Liver (tissue), 9 donors: ENCODE measurements around the gene NBEAL2. TPM values are rescaled to one million over a fixed set of nuclear protein-coding genes. Genes with fewer than 3 reads are reported as not detected.

Experiments
- DNase-seq: peaks from one replicate; pipeline ENCODE4 v3.0.0-alpha.2; 2017; ENCODE audit warnings: low spot score
- H3K27ac ChIP-seq, 2 donors: one replicate each; pipeline ENCODE4 v1.7.0; 2013; ENCODE audit warnings: inconsistent platforms in 2 of 2, low read length in 2 of 2, control low read depth in 1 of 2, low read depth in 1 of 2, mild to moderate bottlenecking in 1 of 2
- H3K27me3 ChIP-seq, 4 donors: one replicate each; pipeline versions ENCODE4 v1.6.1 to v1.7.0; 2013; ENCODE audit warnings: low read length in 3 of 4, inconsistent platforms in 1 of 4, mild to moderate bottlenecking in 1 of 4, moderate library complexity in 1 of 4; ENCODE audit not compliant: control insufficient read depth in 4 of 4, insufficient read depth in 4 of 4
- H3K36me3 ChIP-seq, 4 donors: one replicate each; pipeline versions ENCODE4 v1.6.1 to v1.7.0; 2013; ENCODE audit warnings: low read length in 3 of 4, mild to moderate bottlenecking in 3 of 4, low read depth in 1 of 4, moderate library complexity in 1 of 4; ENCODE audit not compliant: control insufficient read depth in 4 of 4, insufficient read depth in 3 of 4
- H3K4me1 ChIP-seq, 4 donors: one replicate each; pipeline versions ENCODE4 v1.6.1 to v1.7.0; 2013; ENCODE audit warnings: low read length in 3 of 4, mild to moderate bottlenecking in 3 of 4, moderate library complexity in 1 of 4; ENCODE audit not compliant: control insufficient read depth in 4 of 4, insufficient read depth in 4 of 4
- H3K4me3 ChIP-seq, 3 donors: one replicate each; pipeline versions ENCODE4 v1.6.1 to v1.7.0; 2013; ENCODE audit warnings: low read length in 3 of 3, control low read depth in 1 of 3, low read depth in 1 of 3, mild to moderate bottlenecking in 1 of 3
- H3K9ac ChIP-seq, 2 donors: one replicate each; pipeline ENCODE4 v1.7.0; 2013; ENCODE audit warnings: low read length in 2 of 2, mild to moderate bottlenecking in 2 of 2, moderate library complexity in 2 of 2, control low read depth in 1 of 2, low read depth in 1 of 2
- H3K9me3 ChIP-seq, 4 donors: one replicate each; pipeline versions ENCODE4 v1.6.1 to v1.7.0; 2013; ENCODE audit warnings: low read length in 3 of 4; ENCODE audit not compliant: control insufficient read depth in 4 of 4
- ATF3 ChIP-seq: IDR thresholded peaks from 2 replicates; pipeline ENCODE4 v1.6.1; 2016; ENCODE audit warnings: antibody characterized with exemption
- CTCF ChIP-seq: fragments of 150-350 bp; IDR thresholded peaks from 2 replicates; pipeline ENCODE4 v1.5.1; 2017; ENCODE audit warnings: improper control_type of control experiment, low read depth, low read length; ENCODE audit not compliant: missing input control
- EGR1 ChIP-seq, 2 donors: IDR thresholded peaks; 2 replicates each; pipeline ENCODE4 v1.6.1; 2016 to 2018; ENCODE audit warnings: antibody characterized with exemption in 2 of 2, low read depth in 2 of 2
- FOXA1 ChIP-seq: IDR thresholded peaks from 2 replicates; pipeline ENCODE4 v1.6.1; 2016; ENCODE audit warnings: antibody characterized with exemption
- FOXA2 ChIP-seq: IDR thresholded peaks from 2 replicates; pipeline ENCODE4 v1.6.1; 2016; ENCODE audit warnings: antibody characterized with exemption
- GABPA ChIP-seq, 2 donors: IDR thresholded peaks in 1 of 2; conservative IDR thresholded peaks in 1 of 2; 2 replicates each; pipeline ENCODE4 v1.6.1; 2016; ENCODE audit warnings: antibody characterized with exemption in 2 of 2, mild to moderate bottlenecking in 1 of 2, moderate library complexity in 1 of 2
- HNF4A ChIP-seq, 2 donors: conservative IDR thresholded peaks; 2 replicates each; pipeline ENCODE4 v1.6.1; 2016; ENCODE audit warnings: antibody characterized with exemption in 2 of 2, mild to moderate bottlenecking in 2 of 2
- HNF4G ChIP-seq: IDR thresholded peaks from 2 replicates; pipeline ENCODE4 v1.6.1; 2016; ENCODE audit warnings: antibody characterized with exemption
- JUND ChIP-seq, 2 donors: IDR thresholded peaks; 2 replicates each; pipeline ENCODE4 v1.6.1; 2016; ENCODE audit warnings: antibody characterized with exemption in 2 of 2
- MAX ChIP-seq: IDR thresholded peaks from 2 replicates; pipeline ENCODE4 v1.6.1; 2016; ENCODE audit warnings: antibody characterized with exemption
- NR2F2 ChIP-seq: IDR thresholded peaks from 2 replicates; pipeline ENCODE4 v1.6.1; 2016; ENCODE audit warnings: antibody characterized with exemption
- RAD21 ChIP-seq, 2 donors: IDR thresholded peaks; 2 replicates each; pipeline ENCODE4 v1.6.1; 2016; ENCODE audit warnings: antibody characterized with exemption in 2 of 2, mild to moderate bottlenecking in 2 of 2
- REST ChIP-seq: IDR thresholded peaks from 2 replicates; pipeline ENCODE4 v1.6.1; 2016; ENCODE audit warnings: antibody characterized with exemption, mild to moderate bottlenecking
- RXRA ChIP-seq, 2 donors: IDR thresholded peaks; 2 replicates each; pipeline ENCODE4 v1.6.1; 2017 to 2018; ENCODE audit warnings: antibody characterized with exemption in 2 of 2, mild to moderate bottlenecking in 1 of 2
- SP1 ChIP-seq: IDR thresholded peaks from 2 replicates; pipeline ENCODE4 v1.6.1; 2018; ENCODE audit warnings: antibody characterized with exemption, mild to moderate bottlenecking
- TAF1 ChIP-seq: conservative IDR thresholded peaks from 2 replicates; pipeline ENCODE4 v1.6.1; 2016; ENCODE audit warnings: antibody characterized with exemption, mild to moderate bottlenecking
- YY1 ChIP-seq: IDR thresholded peaks from 2 replicates; pipeline ENCODE4 v1.6.1; 2016; ENCODE audit warnings: antibody characterized with exemption, mild to moderate bottlenecking
- ZBTB33 ChIP-seq: IDR thresholded peaks from 2 replicates; pipeline ENCODE4 v1.6.1; 2016; ENCODE audit warnings: antibody characterized with exemption
- WGBS: extraction: QIAGEN DNeasy Blood & Tissue Kit; methylation state at CpG from one replicate; pipeline ENCODE4 v1.1.7; 2013; 5-methylcytosine and 5-hydroxymethylcytosine counted together
- polyA plus RNA-seq, 2 donors: library from polyadenylated mRNA; stranded (reverse) in 1 of 2; unstranded in 1 of 2; fragments of 200-250 nt in 1 of 2; fragments of >200 nt in 1 of 2; fragmentation: Nextera tagmentation in 1 of 2; extraction: Ambion mirVana in 1 of 2; gene quantifications; one replicate each; pipeline versions ENCODE4 v1.2.1 to v1.2.3, GENCODE V29; 2013 to 2015
- total RNA-seq, 2 donors: library from RNA; depleted of rRNA; stranded (reverse); fragments of >200 nt; gene quantifications; one replicate each; pipeline ENCODE4 v1.2.3, GENCODE V29; 2014
- donor health status: healthy.
- donor health status: healthy.
- donor health status: healthy.
- donor health status: healthy.
- donor health status: healthy.

NBEAL2 gene
- total and polyA plus RNA-seq, 4 donors = 2.0 to 20.7 (median 7.6) TPM

- WGBS = 68% methylated on average over 9 of the region's 9 CpGs
- Histone ChIP-seq H3K36me3 (peaks cover 0 to 2% (median 0%) of the 10 kb centered on the region in 4 donors), H3K4me1 (peaks cover 17 to 43% (median 24%) of the 10 kb centered on the region in 4 donors), H3K9ac (no peak overlapping the region), H3K27me3 (no peaks in the 10 kb centered on the region), H3K9me3 (no peaks in the 10 kb centered on the region), H3K27ac (no peak overlapping the region), H3K4me3 (no peak overlapping the region)
- DNase-seq = no peak
- TF ChIP-seq EGR1 (IDR thresholded peaks at IDR 0.05; ENCODE audit: low read depth in 2 of 2) = no peak
- no peak for TF ChIP-seq MAX
- TF ChIP-seq RAD21 (IDR thresholded peaks at IDR 0.05) = no peak
Observed at GRCh38 chr3:46958467-46959160, 20.9 kb upstream of the NBEAL2 start.

GRCh38 chr3:46959161-46959511 lies 20.3 kb upstream of the NBEAL2 start:
- WGBS = 86% methylated on average over 6 of the region's 6 CpGs
- Histone ChIP-seq H3K4me3 (no peak overlapping the region), H3K9ac (no peak overlapping the region), H3K27me3 (no peaks in the 10 kb centered on the region), H3K9me3 (no peaks in the 10 kb centered on the region), H3K36me3 (peaks cover 0 to 2% (median 0%) of the 10 kb centered on the region in 4 donors), H3K27ac (no peak overlapping the region), H3K4me1 (peaks cover 17 to 38% (median 21%) of the 10 kb centered on the region in 4 donors)
- DNase-seq = no peak
- no peak for TF ChIP-seq ZBTB33
- TF ChIP-seq TAF1 = no peak
- no peak for TF ChIP-seq EGR1 (IDR thresholded peaks at IDR 0.05; ENCODE audit: low read depth in 2 of 2)
- TF ChIP-seq HNF4G = no peak
- TF ChIP-seq RAD21 (IDR thresholded peaks at IDR 0.05) = no peak
- TF ChIP-seq NR2F2 = no peak
- no peak for TF ChIP-seq RXRA (IDR thresholded peaks at IDR 0.05)
- no peak for TF ChIP-seq HNF4A (conservative IDR thresholded peaks at IDR 0.05)
- TF ChIP-seq SP1 = no peak
- no peak for TF ChIP-seq JUND (IDR thresholded peaks at IDR 0.05)
- TF ChIP-seq FOXA1 = no peak
- TF ChIP-seq GABPA (IDR thresholded peaks at IDR 0.05 in 1 of 2, conservative IDR thresholded peaks at IDR 0.05 in 1 of 2) = no peak
- no peak for TF ChIP-seq MAX
- TF ChIP-seq CTCF = no peak
- no peak for TF ChIP-seq REST
- no peak for TF ChIP-seq YY1
- no peak for TF ChIP-seq ATF3
- TF ChIP-seq FOXA2 = no peak
